ENCODE data around the gene VDR.
"Not testable (repeated sequence)": the region's sequence is repeated elsewhere in the genome, so short reads cannot be mapped to it uniquely, and the experiment has no call there.

VDR gene

GRCh38 chr12:47858511-47859266 is 46.1 kb downstream of the VDR start:
- no peak overlapping the region for H3K4me3 ChIP-seq (ENCODE audit: low read length)
- no peak for DNase-seq (ENCODE audit: low read depth, low spot score)

DNA sequence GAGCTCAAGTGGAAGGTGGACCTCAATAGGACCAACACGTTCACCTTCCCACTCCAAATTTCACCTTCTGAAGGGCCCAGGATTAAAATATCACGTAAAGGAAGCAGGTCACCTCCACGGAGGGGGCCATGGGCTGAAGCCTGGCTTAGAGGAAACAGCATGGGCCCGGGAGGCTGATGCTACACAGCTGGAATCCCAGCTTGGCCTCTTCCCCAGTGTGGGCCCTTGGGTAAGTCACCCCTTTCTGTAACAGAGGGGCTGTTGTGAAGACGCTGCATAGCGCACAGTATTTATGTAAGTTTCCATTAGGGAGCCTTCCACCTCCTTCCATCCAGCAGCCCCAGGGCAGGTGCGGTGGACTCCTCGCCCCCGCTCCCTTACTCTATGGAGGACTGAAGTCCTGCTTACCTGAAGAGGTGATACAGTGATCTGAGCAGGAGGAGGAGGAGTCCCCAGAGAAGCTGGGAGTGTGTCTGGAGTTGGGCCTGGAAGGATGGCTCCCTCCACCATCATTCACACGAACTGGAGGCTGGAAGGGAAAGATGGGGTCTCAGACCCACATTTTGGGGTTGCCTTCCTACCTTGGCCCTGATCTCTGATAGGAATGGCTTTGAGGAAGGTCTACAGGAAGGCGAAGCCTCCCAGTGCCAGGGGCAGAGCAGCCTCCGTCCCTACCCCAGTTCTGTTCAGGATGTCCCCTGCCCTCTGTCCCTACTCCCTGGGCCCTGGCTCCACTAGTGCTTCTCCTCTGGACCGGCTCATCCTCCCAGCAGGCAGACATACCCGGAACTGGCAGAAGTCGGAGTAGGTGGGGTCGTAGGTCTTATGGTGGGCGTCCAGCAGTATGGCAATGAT is 47.8 kb downstream of the VDR start:
- DNase-seq (ENCODE audit: low read depth, low spot score) = no peak
- no peak overlapping the region for H3K4me3 ChIP-seq (ENCODE audit: low read length)

DNA sequence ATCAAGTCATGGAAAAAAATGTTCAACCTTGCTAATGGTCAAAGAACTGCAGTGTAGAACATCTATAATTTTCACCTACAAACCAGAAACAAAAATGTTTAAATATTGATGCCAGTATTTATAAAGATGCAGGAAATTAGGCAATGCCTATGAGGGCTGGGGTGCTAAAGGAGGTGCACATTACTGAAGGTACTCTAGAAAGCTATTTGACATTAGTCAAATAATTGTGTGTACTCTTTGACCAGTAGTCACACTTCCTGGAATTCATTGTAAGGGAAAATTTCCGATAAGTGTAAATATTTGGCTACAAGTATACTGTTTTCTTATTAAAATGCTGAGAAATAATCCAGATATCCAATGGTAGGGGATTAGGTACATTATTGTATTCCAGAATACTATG is 48.7 kb downstream of the VDR start:
- no peak overlapping the region for H3K4me3 ChIP-seq (ENCODE audit: low read length)
- no peak for DNase-seq (ENCODE audit: low read depth, low spot score)

DNA sequence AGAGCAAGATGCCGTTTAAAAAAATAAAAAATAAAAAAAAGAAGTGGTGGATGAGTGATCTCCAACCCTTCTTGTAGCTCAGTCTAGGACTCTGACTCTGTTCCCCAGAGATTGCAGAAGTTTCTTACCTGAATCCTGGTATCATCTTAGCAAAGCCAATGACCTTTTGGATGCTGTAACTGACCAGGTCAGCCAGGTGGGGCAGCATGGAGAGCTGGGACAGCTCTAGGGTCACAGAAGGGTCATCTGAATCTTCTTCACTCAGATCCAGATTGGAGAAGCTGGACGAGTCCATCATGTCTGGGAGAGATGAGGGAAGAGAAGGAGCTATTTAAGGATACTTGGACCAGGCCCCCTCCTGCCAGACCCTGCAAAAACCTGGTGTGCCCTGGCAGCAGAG is 49.3 kb downstream of the VDR start:
- no peak overlapping the region for H3K4me3 ChIP-seq (ENCODE audit: low read length)
- DNase-seq (ENCODE audit: low read depth, low spot score) = no peak

- no peak for DNase-seq (ENCODE audit: low read depth, low spot score)
- no peak overlapping the region for H3K4me3 ChIP-seq (ENCODE audit: low read length)
Measured at GRCh38 chr12:47854531-47854930, 50.3 kb downstream of the VDR start.

DNA sequence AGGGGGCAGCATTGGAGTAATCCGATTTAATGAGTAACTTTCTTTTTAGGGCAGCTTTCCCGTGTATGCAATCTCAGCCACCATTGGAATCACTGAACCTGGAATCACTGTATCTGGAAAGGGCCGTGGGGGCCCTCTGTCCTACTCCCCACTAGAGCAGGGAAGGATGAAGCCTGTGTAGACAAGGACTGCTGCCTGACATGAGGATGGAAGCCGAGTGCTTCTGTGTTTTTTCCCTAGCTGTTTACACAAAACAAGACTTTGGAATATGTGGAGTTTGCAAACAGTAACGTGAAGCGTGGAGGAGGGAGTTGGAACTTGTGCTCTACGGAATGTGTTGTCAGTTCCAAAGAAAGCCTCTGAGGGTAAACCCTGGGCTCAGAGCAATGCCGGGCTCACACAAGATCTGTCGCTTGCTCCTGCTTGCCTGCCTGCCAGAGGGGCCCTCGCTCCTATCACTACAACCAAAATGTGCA is 52.7 kb downstream of the VDR start:
- DNase-seq (ENCODE audit: low read depth, low spot score) = no peak
- H3K4me3 ChIP-seq (ENCODE audit: low read length) = no peak overlapping the region

DNA sequence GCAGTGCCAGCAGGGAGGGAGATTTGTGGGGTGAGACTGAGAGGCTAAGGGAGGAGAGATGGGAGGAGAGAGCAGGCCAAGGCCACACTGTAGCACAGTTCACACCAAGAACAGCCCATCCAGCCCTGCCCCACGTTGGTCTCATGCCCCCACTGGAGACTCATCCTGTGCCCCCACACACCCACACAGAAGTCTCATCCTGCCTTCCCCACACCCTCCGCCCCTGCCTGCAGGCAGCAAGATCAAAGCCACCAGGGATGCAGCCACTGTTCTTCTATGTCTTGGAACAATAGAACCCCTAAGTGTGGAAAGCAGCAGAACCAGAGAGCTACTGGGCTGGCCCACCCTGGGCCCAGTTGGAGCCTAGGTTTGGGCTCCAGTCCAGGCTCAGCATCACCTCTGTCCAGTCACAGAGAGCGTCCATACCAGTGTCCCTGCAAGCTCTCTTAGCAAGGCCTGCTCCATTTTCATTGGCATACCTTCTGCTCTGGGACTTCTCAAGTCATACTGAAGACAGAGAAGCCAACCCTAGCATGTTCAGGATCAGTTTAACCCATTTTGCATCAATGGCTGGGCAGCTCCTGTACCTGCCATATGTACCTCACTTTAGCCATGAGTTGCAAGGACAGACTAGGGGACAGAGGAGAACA is 53.4 kb downstream of the VDR start:
- H3K4me3 ChIP-seq (ENCODE audit: low read length) = no peak overlapping the region
- no peak for DNase-seq (ENCODE audit: low read depth, low spot score)

- H3K4me3 ChIP-seq (ENCODE audit: low read length) = no peak overlapping the region
- no peak for DNase-seq (ENCODE audit: low read depth, low spot score)
Measured at GRCh38 chr12:47850153-47851084, 54.4 kb downstream of the VDR start.

- no peak overlapping the region for H3K4me3 ChIP-seq (ENCODE audit: low read length)
- DNase-seq (ENCODE audit: low read depth, low spot score) = no peak
Measured at GRCh38 chr12:47849261-47849660, 55.5 kb downstream of the VDR start.

DNA sequence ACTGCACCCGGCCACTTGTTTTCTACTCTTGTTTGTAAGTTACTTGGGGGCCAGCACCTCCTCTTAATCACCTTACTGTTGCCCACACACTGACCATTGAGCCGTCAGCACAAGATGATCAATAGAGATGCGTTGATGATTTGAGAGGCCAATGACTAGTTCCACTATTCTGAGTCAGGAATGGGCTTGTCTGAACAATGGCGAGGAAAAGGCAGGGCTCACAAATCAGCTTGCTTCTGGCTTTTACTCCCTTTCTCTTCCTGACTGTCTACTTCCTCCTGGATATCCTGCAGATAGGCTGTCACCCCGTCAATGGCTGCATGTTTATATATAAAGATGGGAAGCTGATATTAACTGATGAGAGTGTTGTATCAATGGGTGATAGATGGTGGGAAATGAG is 55.9 kb downstream of the VDR start:
- DNase-seq (ENCODE audit: low read depth, low spot score) = no peak
- no peak overlapping the region for H3K4me3 ChIP-seq (ENCODE audit: low read length)

- no peak for DNase-seq (ENCODE audit: low read depth, low spot score)
- no peak overlapping the region for H3K4me3 ChIP-seq (ENCODE audit: low read length)
Measured at GRCh38 chr12:47846294-47846996, 58.3 kb downstream of the VDR start.

- DNase-seq (ENCODE audit: low read depth, low spot score) = no peak
- H3K4me3 ChIP-seq (ENCODE audit: low read length) = no peak overlapping the region
Measured at GRCh38 chr12:47845081-47845480, 59.7 kb downstream of the VDR start.

- no peak for DNase-seq (ENCODE audit: low read depth, low spot score)
- H3K4me3 ChIP-seq (ENCODE audit: low read length) = no peak overlapping the region
Measured at GRCh38 chr12:47844264-47845019, 60.4 kb downstream of the VDR start.

- no peak overlapping the region for H3K4me3 ChIP-seq (ENCODE audit: low read length)
- no peak for DNase-seq (ENCODE audit: low read depth, low spot score)
Measured at GRCh38 chr12:47843226-47843980, 61.4 kb downstream of the VDR start.

- not testable (repeated sequence) for DNase-seq (ENCODE audit: low read depth, low spot score); H3K4me3 ChIP-seq (ENCODE audit: low read length)
Measured at GRCh38 chr12:47842543-47842942, 62.3 kb downstream of the VDR start.

DNA sequence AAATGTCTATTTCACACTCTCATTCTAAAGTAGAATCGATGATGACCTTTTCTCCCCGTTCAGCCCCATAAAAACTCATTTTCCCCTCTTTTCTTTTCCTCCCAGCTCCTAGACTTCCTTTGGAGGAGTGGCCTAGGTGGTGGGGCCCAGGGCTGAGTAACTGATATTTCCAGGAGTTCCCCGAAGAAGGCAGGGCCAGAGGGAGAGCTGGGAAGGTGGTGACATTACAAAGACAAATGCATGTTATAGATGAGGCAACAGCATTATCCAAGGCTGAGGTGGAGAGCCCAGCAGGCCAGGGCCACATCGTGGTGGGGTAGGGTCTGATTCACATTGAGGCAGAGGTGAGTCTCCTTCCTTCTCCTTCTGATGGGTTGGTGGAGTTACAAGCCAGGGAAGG is 62.9 kb downstream of the VDR start:
- no peak overlapping the region for H3K4me3 ChIP-seq (ENCODE audit: low read length)
- DNase-seq (ENCODE audit: low read depth, low spot score) = no peak

- no peak overlapping the region for H3K4me3 ChIP-seq (ENCODE audit: low read length)
Measured at GRCh38 chr12:47841501-47841900, 63.3 kb downstream of the VDR start.

More at GRCh38 chr12:47841501-47841900, 63.3 kb downstream of the VDR start:
- no peak for DNase-seq (ENCODE audit: low read depth, low spot score)

Measured in Jurkat, Clone E6-1 (cell line).